Gastroesophageal sphincter (tissue), 3 donors: ENCODE measurements around the gene CD72.

Experiments used
- POLR2AphosphoS5 ChIP-seq: sonication (generic); formaldehyde crosslinking; IDR thresholded peaks from one replicate; pipeline ENCODE4 v1.6.1; 2017; ENCODE audit warnings: antibody characterized with exemption
- TF ChIP-seq, protein P1 (sequence below), 4 experiments: fragments of 200-600 bp in 2 of 4; fragments of 450-650 bp in 2 of 4; sonication (generic) in 1 of 4; IDR thresholded peaks; one replicate each; pipeline ENCODE4 v1.5.1; 2017 to 2019; ENCODE audit warnings: antibody characterized with exemption in 4 of 4, mild to moderate bottlenecking in 2 of 4, moderate library complexity in 2 of 4

DNA sequence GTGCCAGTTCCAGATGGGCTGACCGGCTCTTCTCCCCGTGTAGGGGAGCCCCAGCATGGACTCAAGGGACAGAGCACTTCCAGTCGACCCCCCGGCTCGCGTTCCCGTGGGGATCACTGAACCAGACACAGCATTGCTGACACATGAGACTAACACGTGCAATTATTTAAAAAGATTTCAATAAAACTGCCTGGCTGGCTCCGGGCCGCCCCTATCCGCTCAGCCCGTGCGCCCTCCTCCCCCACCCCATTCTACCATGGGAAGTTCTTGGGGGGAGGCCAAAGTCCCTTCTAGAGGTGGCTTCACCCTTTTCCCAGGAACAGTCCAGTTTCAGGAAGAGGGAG lies 8.4 kb downstream of the CD72 start:
- TF ChIP-seq, protein P1, sequence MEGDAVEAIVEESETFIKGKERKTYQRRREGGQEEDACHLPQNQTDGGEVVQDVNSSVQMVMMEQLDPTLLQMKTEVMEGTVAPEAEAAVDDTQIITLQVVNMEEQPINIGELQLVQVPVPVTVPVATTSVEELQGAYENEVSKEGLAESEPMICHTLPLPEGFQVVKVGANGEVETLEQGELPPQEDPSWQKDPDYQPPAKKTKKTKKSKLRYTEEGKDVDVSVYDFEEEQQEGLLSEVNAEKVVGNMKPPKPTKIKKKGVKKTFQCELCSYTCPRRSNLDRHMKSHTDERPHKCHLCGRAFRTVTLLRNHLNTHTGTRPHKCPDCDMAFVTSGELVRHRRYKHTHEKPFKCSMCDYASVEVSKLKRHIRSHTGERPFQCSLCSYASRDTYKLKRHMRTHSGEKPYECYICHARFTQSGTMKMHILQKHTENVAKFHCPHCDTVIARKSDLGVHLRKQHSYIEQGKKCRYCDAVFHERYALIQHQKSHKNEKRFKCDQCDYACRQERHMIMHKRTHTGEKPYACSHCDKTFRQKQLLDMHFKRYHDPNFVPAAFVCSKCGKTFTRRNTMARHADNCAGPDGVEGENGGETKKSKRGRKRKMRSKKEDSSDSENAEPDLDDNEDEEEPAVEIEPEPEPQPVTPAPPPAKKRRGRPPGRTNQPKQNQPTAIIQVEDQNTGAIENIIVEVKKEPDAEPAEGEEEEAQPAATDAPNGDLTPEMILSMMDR (IDR thresholded peaks at IDR 0.05) = no peak
- no peak for TF ChIP-seq POLR2AphosphoS5
